CMK (cell line): Measurements from ENCODE around the gene TUBA3E.
"Not testable (repeated sequence)": the region's sequence is repeated elsewhere in the genome, so short reads cannot be mapped to it uniquely, and the experiment has no call there.

Experiments
- DNase-seq: peaks from one replicate; pipeline ENCODE4 v3.0.0-alpha.2; 2010; ENCODE audit warnings: low read depth

TUBA3E gene

GRCh38 chr2:130162486-130162885 lies 35.8 kb downstream of the TUBA3E start:
- DNase-seq, result not testable (repeated sequence)

- DNase-seq, result not testable (repeated sequence)
Observed at GRCh38 chr2:130160838-130161705, 37.2 kb downstream of the TUBA3E start.

- DNase-seq, result no peak
Observed at GRCh38 chr2:130160131-130160530, 38.1 kb downstream of the TUBA3E start.

- not testable (repeated sequence) for DNase-seq
Observed at GRCh38 chr2:130159376-130159775, 38.9 kb downstream of the TUBA3E start.

- DNase-seq, result no peak
Observed at GRCh38 chr2:130158631-130159030, 39.6 kb downstream of the TUBA3E start.

- DNase-seq, result not testable (repeated sequence)
Observed at GRCh38 chr2:130157825-130158514, 40.3 kb downstream of the TUBA3E start.

- DNase-seq, result not testable (repeated sequence)
Observed at GRCh38 chr2:130157354-130157753, 40.9 kb downstream of the TUBA3E start.

GRCh38 chr2:130156624-130157004 lies 41.6 kb downstream of the TUBA3E start:
- DNase-seq, result no peak

GRCh38 chr2:130155956-130156623 lies 42.1 kb downstream of the TUBA3E start:
- not testable (repeated sequence) for DNase-seq

GRCh38 chr2:130154773-130155765 lies 43.2 kb downstream of the TUBA3E start:
- DNase-seq, result no peak

GRCh38 chr2:130154423-130154770 lies 43.8 kb downstream of the TUBA3E start:
- DNase-seq, result not testable (repeated sequence)

GRCh38 chr2:130153721-130154422 lies 44.4 kb downstream of the TUBA3E start:
- not testable (repeated sequence) for DNase-seq

GRCh38 chr2:130152816-130153595 lies 45.2 kb downstream of the TUBA3E start:
- no peak for DNase-seq

GRCh38 chr2:130152136-130152815 lies 46.0 kb downstream of the TUBA3E start:
- DNase-seq, result not testable (repeated sequence)

GRCh38 chr2:130151145-130151512 lies 47.1 kb downstream of the TUBA3E start:
- DNase-seq, result not testable (repeated sequence)

- DNase-seq, result no peak
Observed at GRCh38 chr2:130150181-130151144, 47.8 kb downstream of the TUBA3E start.

- DNase-seq, result not testable (repeated sequence)
Observed at GRCh38 chr2:130148515-130148914, 49.7 kb downstream of the TUBA3E start.

GRCh38 chr2:130145006-130145414 lies 53.2 kb downstream of the TUBA3E start, which contains the start of gene CCDC74B:
Gene CCDC74B (minus strand): TSS chr2:130145112. CDS start chr2:130144996, 116 bp downstream.
- not testable (repeated sequence) for DNase-seq
